Activated CD8-positive, alpha-beta T cell treated with anti-CD3 and anti-CD28 coated beads, Interleukin-2, amount 10 ng/mL, durations not matched to agents 7 days and 5 days (primary cell): Measurements from ENCODE around the gene STAP1. TPM values are rescaled to one million over a fixed set of nuclear protein-coding genes. Genes with fewer than 3 reads are reported as not detected.
A peak's percentile ranks its signal among the peaks of the same experiment; 100 is the strongest.

Experiments
- ATAC-seq: fragments of 150-1000 bp; cut with Tn5 transposase; one replicate; pipeline ENCODE4 v1.10.0; 2021; ENCODE audit warnings: moderate library complexity
- CTCF ChIA-PET: fragments of 350-600 bp; sonication (Branson Sonifier 250); formaldehyde crosslinking; loops from one replicate; lab custom pipeline; 2021; ENCODE audit warnings: antibody characterized with exemption; lab: Charles Lee
- POLR2A ChIA-PET: fragments of 350-600 bp; sonication (Branson Sonifier 250); formaldehyde crosslinking; loops from one replicate; lab custom pipeline; 2021; ENCODE audit warnings: antibody characterized with exemption; lab: Charles Lee
- DNase-seq: peaks from one replicate; pipeline ENCODE4 v3.0.0-alpha.2; 2020
- H3K27ac Mint-ChIP-seq: one replicate; pipeline ENCODE4 v1.8.0; 2021; ENCODE audit warnings: mild to moderate bottlenecking, mixed read lengths
- H3K27me3 Mint-ChIP-seq: one replicate; pipeline ENCODE4 v1.8.0; 2021; ENCODE audit warnings: low read depth, mixed read lengths
- H3K36me3 Mint-ChIP-seq: one replicate; pipeline ENCODE4 v1.8.0; 2021; ENCODE audit warnings: low read depth, mixed read lengths
- H3K4me1 Mint-ChIP-seq: one replicate; pipeline ENCODE4 v1.8.0; 2021; ENCODE audit warnings: low read depth, mixed read lengths
- H3K4me3 Mint-ChIP-seq: one replicate; pipeline ENCODE4 v1.8.0; 2021; ENCODE audit warnings: mild to moderate bottlenecking, mixed read lengths
- H3K9me3 Mint-ChIP-seq: one replicate; pipeline ENCODE4 v1.8.0; 2022; ENCODE audit warnings: mixed read lengths; ENCODE audit not compliant: insufficient read depth
- total RNA-seq, 2 experiments: library from RNA; stranded (reverse); gene quantifications; one replicate each; pipeline ENCODE4 v1.2.3, GENCODE V29; 2021

Gene STAP1
- total RNA-seq, 2 experiments from 2014 or later: 22.3 to 23.1 TPM

DNA sequence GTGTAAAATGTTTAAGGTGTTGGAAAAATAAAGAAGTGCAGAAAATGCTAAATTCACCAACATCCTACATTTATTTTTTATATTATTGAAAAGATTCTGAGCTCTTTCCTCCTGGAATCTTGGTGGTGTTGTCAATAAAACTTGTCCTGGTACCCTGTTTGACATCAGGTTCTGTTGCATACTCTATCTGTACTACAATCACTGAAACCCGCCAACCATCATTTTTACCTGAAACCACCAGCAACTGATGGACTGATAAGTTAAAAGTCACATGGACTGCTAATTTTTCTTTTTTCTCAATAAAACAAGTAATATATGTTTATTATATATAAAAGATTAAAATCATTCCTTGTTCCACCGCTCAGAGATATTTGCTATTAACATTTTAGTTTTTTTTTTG lies 23.4 kb downstream of the STAP1 start:
- H3K36me3 Mint-ChIP-seq: peaks cover 56% of the 10 kb centered on the region
- peak overlapping the region; percentile 78 for H3K27ac Mint-ChIP-seq
- peaks cover 24% of the 10 kb centered on the region for H3K4me1 Mint-ChIP-seq
- H3K27me3 Mint-ChIP-seq: no peaks in the 10 kb centered on the region
- H3K9me3 Mint-ChIP-seq: peaks cover 5% of the 10 kb centered on the region
- ATAC-seq: peak; percentile 29
- ChIA-PET POLR2A (interaction anchor here (1.6 kb wide), 1 partner anchor 121 kb away, joined by 3 read pairs; no protein-coding TSS in a partner anchor), CTCF (interaction anchor here (1.0 to 2.1 kb wide), 3 partner anchors 11 to 327 kb away, joined by 3 to 5 read pairs (median 4); no protein-coding TSS in a partner anchor)
- no peak for DNase-seq
- H3K4me3 Mint-ChIP-seq: peak overlapping the region; percentile 20

DNA sequence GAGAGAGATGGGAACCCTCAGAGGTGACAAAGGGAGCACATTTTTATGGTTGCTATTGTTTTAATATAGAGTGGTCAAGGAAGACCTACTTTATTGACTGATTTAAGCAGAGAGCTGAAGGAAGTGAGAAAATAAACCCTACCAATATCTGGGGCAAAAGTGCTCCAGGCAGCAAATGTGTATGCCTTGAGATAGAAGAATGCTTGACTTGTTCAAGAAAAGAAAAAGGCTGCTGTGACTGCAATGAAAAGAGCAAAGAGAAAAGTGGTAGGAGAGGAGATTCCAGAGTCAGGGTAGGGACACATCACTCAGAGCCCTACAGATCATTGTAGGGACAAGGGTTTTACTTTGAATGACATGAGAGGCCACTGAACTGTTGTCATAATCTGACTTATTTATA lies 26.0 kb downstream of the STAP1 start:
- ChIA-PET POLR2A (interaction anchor here (1.2 kb wide), 1 partner anchor 82 kb away, joined by 3 read pairs; no protein-coding TSS in a partner anchor), CTCF (interaction anchor here (0.7 kb wide), 1 partner anchor 31 kb away, joined by 5 read pairs; no protein-coding TSS in a partner anchor)
- Mint-ChIP-seq H3K27me3 (no peaks in the 10 kb centered on the region), H3K4me1 (peaks cover 20% of the 10 kb centered on the region), H3K36me3 (peaks cover 53% of the 10 kb centered on the region), H3K4me3 (no peak overlapping the region), H3K27ac (no peak overlapping the region), H3K9me3 (no peaks in the 10 kb centered on the region)
- DNase-seq: no peak
- ATAC-seq: no peak

DNA sequence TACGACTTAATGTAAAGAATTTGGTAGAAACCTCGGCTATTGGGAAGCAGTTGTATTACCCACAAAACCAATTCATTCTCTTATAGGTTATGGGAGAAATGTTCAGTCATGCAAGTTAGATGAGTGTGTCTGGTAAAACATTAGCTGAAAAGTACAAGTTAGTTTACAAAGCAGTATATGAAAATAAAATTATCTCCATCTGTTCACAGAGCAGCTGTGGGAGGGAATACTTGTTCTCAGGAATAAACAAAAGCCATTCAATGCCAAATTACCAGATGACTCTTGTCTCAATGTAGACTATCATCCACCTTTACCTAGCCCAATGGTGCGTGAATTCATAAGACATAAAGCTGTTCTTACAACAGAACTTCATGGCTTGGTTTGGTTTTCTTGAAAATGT lies 28.6 kb downstream of the STAP1 start:
- Mint-ChIP-seq H3K27me3 (no peaks in the 10 kb centered on the region), H3K4me3 (no peak overlapping the region), H3K36me3 (peaks cover 47% of the 10 kb centered on the region), H3K9me3 (no peaks in the 10 kb centered on the region), H3K27ac (no peak overlapping the region), H3K4me1 (peaks cover 2% of the 10 kb centered on the region)
- CTCF ChIA-PET: interaction anchor here (1.1 kb wide), 1 partner anchor 19 kb away, joined by 3 read pairs; no protein-coding TSS in a partner anchor
- POLR2A ChIA-PET: interaction anchor here (1.0 kb wide), 1 partner anchor 113 kb away, joined by 5 read pairs; no protein-coding TSS in a partner anchor
- DNase-seq (no peak), ATAC-seq (no peak)

DNA sequence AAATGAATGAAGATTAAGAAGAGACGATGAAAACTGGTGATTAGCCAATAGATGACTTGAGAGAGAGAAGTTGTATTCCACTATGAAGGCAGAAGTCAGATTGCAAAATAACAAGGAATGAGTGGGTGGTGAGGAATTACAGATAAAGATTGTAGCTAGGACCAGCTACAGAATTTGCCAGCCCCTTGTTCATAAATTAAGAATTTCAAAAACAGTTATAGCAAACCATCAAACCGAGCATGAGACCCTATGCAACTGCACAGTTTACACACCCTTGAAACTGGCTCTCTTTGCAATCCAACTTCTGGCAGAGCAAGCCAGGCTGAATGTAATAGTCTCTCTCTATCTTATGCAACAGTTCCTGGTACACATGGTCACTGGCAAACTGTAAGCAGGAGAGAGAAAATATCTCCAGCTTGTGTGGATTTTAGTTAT lies 35.2 kb downstream of the STAP1 start:
- H3K36me3 Mint-ChIP-seq: peaks cover 52% of the 10 kb centered on the region
- ChIA-PET POLR2A (interaction anchor here (0.9 kb wide), 1 partner anchor 9 kb away, joined by 3 read pairs; no protein-coding TSS in a partner anchor), CTCF (no interaction called here)
- H3K9me3 Mint-ChIP-seq: no peaks in the 10 kb centered on the region
- ATAC-seq: no peak
- H3K27ac Mint-ChIP-seq: no peak overlapping the region
- H3K4me3 Mint-ChIP-seq: no peak overlapping the region
- no peaks in the 10 kb centered on the region for H3K4me1 Mint-ChIP-seq
- no peak for DNase-seq
- H3K27me3 Mint-ChIP-seq: no peaks in the 10 kb centered on the region

DNA sequence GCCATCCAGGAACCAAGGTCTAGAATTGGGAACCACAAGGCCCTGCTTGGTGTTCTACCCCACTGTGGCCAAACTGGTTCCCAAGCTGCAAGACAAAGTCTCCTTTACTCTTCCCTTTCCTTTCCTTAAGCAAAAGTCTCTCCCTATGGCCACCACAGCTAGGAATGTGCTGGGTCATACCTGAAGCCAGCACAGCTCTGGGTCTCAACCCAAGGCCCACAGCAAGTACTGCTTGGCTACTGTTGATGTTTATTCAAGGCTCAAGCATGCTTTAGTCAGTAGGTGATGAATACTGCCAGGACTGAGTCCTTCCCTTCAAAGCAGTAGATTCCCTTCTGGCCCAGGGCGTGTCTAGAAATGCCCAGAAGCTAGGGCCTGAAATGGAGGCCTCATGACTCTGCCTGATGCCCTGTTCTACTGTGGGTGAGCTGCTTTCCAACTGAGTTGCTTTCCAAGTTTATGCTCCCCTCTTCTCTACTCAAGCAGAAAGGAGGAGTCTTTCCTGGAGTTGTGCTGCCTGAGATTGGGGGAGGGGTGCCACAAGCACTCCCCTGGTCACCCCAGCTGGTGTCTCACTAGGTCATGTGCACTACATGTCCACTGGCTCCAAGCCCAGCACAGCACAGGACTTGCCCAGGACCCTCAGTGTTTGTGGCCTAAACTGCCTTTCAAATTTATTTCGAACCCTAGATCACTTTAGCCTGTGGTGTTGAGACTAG lies 44.9 kb downstream of the STAP1 start:
- POLR2A ChIA-PET: interaction anchor here (0.9 kb wide), 1 partner anchor 9 kb away, joined by 3 read pairs; no protein-coding TSS in a partner anchor
- CTCF ChIA-PET: no interaction called here
- peaks cover 3% of the 10 kb centered on the region for H3K4me1 Mint-ChIP-seq

DNA sequence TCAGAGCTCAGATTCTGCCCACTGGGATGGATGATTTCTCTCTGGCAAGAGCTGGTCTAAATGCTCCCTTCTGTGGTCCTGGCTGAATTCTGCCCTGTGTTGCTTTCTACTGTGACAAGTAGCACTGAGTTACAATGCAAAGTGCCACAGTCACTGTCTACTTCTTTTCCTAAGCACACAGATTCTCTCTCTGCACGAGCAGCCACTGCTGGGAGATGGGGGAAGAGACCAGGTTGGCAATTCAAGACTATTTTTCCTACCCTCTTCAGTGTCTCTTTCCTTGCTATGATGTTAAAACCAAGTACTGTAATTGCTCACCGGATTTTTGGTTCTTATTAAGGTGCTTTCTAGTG lies 45.5 kb downstream of the STAP1 start:
- ChIA-PET POLR2A (no interaction called here), CTCF (no interaction called here)
- Mint-ChIP-seq H3K9me3 (peaks cover 15% of the 10 kb centered on the region), H3K4me3 (no peak overlapping the region), H3K27me3 (no peaks in the 10 kb centered on the region), H3K36me3 (peaks cover 58% of the 10 kb centered on the region), H3K4me1 (peaks cover 4% of the 10 kb centered on the region), H3K27ac (no peak overlapping the region)
- DNase-seq (no peak), ATAC-seq (no peak)

More for the DNA sequence above, 44.9 kb downstream of the STAP1 start:
- H3K27me3 Mint-ChIP-seq: no peaks in the 10 kb centered on the region
- no peak overlapping the region for H3K4me3 Mint-ChIP-seq
- peaks cover 15% of the 10 kb centered on the region for H3K9me3 Mint-ChIP-seq
- H3K36me3 Mint-ChIP-seq: peaks cover 60% of the 10 kb centered on the region
- ATAC-seq (no peak), DNase-seq (no peak)
- H3K27ac Mint-ChIP-seq: no peak overlapping the region

DNA sequence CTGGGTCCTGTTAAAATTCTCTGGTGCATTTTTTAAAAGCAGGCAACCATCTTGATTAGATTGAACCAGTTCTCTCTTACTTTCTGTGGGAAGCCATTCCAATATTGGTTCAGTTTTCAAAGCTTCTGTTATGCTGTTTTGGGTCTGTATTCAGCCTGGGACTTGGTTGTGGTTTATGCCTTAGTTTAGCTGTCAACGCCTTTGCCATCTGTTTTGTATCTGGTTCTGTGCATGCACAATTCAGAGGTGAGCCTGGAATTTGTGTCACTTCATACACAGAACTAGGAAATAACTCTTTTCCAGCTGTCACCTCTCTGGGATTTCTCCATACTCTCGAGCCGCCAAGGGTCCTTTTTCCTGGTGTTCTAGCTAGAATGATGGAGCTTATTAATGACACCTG lies 46.2 kb downstream of the STAP1 start:
- H3K9me3 Mint-ChIP-seq: peaks cover 15% of the 10 kb centered on the region
- H3K4me1 Mint-ChIP-seq: peaks cover 4% of the 10 kb centered on the region
- no peak overlapping the region for H3K4me3 Mint-ChIP-seq
- ChIA-PET CTCF (interaction anchor here (0.6 kb wide), 1 partner anchor 209 kb away, joined by 3 read pairs; no protein-coding TSS in a partner anchor), POLR2A (no interaction called here)
- ATAC-seq (no peak), DNase-seq (no peak)
- H3K36me3 Mint-ChIP-seq: peaks cover 63% of the 10 kb centered on the region
- no peak overlapping the region for H3K27ac Mint-ChIP-seq
- H3K27me3 Mint-ChIP-seq: no peaks in the 10 kb centered on the region

DNA sequence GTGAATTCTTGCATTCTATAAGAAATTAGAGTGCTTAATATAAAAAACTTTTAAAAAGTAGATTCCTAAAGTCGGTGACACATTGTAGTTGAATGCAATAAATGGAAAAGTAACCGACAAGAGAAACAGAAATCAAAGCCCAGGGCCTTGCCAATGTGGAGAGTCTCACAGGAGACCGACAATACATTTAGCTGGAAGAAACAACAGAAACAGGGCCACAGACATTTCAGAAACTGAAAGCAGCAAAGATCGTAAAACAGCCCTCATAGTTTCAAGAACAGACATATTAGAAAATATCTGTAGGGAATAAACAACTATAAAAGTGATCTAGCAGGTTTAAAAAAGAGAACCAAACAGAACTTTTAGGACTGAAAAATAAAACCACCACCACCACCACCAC lies 49.5 kb downstream of the STAP1 start:
- Mint-ChIP-seq H3K4me3 (peak overlapping the region; percentile 27), H3K27ac (no peak overlapping the region), H3K36me3 (peaks cover 54% of the 10 kb centered on the region), H3K9me3 (peaks cover 4% of the 10 kb centered on the region), H3K4me1 (peaks cover 4% of the 10 kb centered on the region), H3K27me3 (no peaks in the 10 kb centered on the region)
- no peak for ATAC-seq
- DNase-seq: no peak
- ChIA-PET CTCF (no interaction called here), POLR2A (interaction anchor here (0.9 kb wide), 1 partner anchor 28 kb away, joined by 3 read pairs; no protein-coding TSS in a partner anchor)

DNA sequence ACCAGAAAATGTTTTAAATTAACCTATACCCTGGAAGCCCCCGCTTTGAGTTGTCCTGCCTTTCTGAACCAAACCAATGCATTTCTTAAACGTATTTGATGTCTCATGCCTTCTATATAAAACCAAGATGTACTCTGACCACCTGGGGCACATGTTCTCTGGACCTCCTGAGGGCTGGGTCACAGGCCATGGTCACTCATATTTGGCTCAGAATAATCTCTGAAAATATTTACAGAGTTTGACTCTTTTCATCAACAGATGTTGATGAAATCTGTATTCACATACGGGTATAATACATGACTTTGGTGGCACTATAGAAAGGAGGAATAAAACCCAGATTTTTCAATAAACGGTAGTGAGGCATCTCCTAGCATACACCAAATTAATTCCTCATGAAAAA lies 55.7 kb downstream of the STAP1 start:
- ATAC-seq (no peak), DNase-seq (no peak)
- ChIA-PET POLR2A (no interaction called here), CTCF (no interaction called here)
- no peaks in the 10 kb centered on the region for H3K27me3 Mint-ChIP-seq
- H3K9me3 Mint-ChIP-seq: peaks cover 20% of the 10 kb centered on the region
- peaks cover 53% of the 10 kb centered on the region for H3K36me3 Mint-ChIP-seq
- no peak overlapping the region for H3K27ac Mint-ChIP-seq
- no peaks in the 10 kb centered on the region for H3K4me1 Mint-ChIP-seq
- H3K4me3 Mint-ChIP-seq: no peak overlapping the region

DNA sequence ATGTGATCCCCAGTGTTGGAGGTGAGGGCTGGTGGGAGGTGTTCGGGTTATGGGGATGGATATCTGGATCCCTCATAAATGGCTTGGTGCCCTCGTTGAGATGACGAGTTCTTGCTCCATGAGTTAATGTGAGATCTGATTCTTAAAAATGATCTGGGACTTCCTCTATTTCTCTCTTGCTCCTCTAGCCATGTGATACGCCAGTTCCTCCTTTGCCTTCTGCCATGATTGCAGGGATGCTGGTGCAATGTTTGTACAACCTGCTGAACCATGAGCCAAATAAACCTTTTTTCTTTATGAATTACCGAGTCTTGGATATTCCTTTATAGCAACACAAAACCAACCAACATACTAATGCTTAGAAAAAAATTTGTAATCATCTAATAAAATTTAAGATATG lies 56.6 kb downstream of the STAP1 start:
- H3K36me3 Mint-ChIP-seq: peaks cover 50% of the 10 kb centered on the region
- ChIA-PET POLR2A (interaction anchor here (0.6 kb wide), 1 partner anchor 99 kb away, joined by 3 read pairs; no protein-coding TSS in a partner anchor), CTCF (interaction anchor here (1.2 kb wide), 1 partner anchor 31 kb away, joined by 5 read pairs; no protein-coding TSS in a partner anchor)
- H3K4me3 Mint-ChIP-seq: no peak overlapping the region
- no peaks in the 10 kb centered on the region for H3K4me1 Mint-ChIP-seq
- H3K27ac Mint-ChIP-seq: no peak overlapping the region
- no peak for ATAC-seq
- H3K27me3 Mint-ChIP-seq: no peaks in the 10 kb centered on the region
- H3K9me3 Mint-ChIP-seq: peaks cover 17% of the 10 kb centered on the region
- DNase-seq: no peak

DNA sequence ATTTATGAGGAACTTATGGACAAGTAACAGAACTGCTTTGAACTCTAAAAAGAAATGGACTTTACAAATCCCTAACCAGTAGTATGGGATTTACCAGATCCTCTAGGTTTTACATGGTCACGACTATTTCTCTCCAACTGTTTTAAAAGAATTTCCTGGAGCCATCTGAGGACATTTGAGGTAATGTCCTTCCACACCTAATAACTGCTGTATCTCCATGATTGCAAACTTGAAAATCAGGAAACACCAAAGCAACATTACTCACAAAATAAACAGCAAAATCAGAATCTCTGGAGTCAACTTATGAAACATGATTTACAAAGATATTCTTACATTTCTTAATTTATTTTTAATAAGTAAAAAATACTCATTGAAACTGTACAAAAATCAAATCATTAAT lies 58.0 kb downstream of the STAP1 start:
- Mint-ChIP-seq H3K4me3 (no peak overlapping the region), H3K4me1 (no peaks in the 10 kb centered on the region), H3K36me3 (peaks cover 60% of the 10 kb centered on the region), H3K27me3 (no peaks in the 10 kb centered on the region), H3K9me3 (peaks cover 16% of the 10 kb centered on the region), H3K27ac (no peak overlapping the region)
- ATAC-seq (no peak), DNase-seq (no peak)
- CTCF ChIA-PET: no interaction called here
- POLR2A ChIA-PET: no interaction called here

DNA sequence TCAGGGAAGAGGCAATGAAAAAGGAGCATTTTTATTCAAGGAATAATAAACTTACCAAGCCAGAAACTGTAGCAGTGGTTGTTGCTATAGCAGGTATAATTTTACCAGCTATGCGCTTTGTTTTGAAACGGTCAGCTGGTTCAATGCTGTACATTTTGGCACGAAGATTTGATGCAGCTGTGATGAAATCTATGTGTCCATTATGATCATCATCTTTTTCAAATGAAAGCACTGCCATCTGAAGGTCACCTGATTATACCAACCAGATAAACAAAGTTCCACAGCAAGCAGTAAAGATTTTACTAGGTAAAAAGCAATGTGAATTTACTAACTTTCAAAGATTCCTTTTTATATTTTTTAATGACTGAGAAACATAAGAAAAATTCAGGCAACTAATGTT lies 66.4 kb downstream of the STAP1 start:
- DNase-seq (no peak), ATAC-seq (no peak)
- Mint-ChIP-seq H3K4me3 (no peak overlapping the region), H3K36me3 (peaks cover 48% of the 10 kb centered on the region), H3K4me1 (peaks cover 2% of the 10 kb centered on the region), H3K27me3 (no peaks in the 10 kb centered on the region), H3K9me3 (no peaks in the 10 kb centered on the region), H3K27ac (no peak overlapping the region)
- ChIA-PET POLR2A (no interaction called here), CTCF (interaction anchor here (0.8 to 1.7 kb wide), 3 partner anchors 69 to 80 kb away, joined by 3 to 4 read pairs (median 3); partner anchors contain the start of gene CENPC)
